Measurements from ENCODE around the gene SEC23IP.

SEC23IP gene

DNA sequence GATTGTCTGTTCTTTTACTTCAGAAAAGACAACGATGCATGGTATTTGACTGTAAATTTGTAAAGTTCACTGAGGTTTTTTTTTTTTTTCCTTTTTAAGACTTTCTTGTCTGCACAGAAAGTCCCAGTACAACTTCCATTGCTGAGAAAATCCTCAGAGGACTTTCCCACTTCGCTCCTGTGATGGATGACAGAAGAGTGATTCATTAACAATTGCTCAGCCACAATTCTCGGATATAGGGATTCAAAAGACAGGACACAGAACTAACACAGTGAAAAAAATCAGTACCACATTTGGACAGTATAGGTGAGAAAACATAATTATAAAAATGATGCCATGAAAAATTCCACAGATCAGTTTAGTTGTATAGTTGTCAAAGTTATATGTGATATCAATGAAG, 48.0 kb downstream of the SEC23IP start:
- Histone ChIP-seq H3K27ac (ENCODE audit: low read length) (no peak overlapping the region), H3K4me2 (ENCODE audit: low read depth, low read length) (no peak overlapping the region), H3K27me3 (replicated peaks; ENCODE audit: insufficient read depth, low read length) (no peaks in the 10 kb centered on the region), H3K36me3 (replicated peaks; ENCODE audit: insufficient read depth, low read length) (peaks cover 6% of the 10 kb centered on the region; the same call in 1 of the 2 replicates), H3K79me2 (ENCODE audit: low read length) (no peaks in the 10 kb centered on the region), H3F3A (ENCODE audit: insufficient read depth, low read length) (no peaks in the 10 kb centered on the region), H3K9me2 (replicated peaks; ENCODE audit: insufficient read depth, low read length) (no peaks in the 10 kb centered on the region), H3K9ac (ENCODE audit: low read length) (no peak overlapping the region), H3K4me1 (ENCODE audit: low read length) (0 out of 2 replicates have a peak, but pooled peaks cover 8% of the 10 kb centered on the region), H3K4me3 (ENCODE audit: low read length) (no peak overlapping the region), H4K20me1 (ENCODE audit: insufficient read depth, low read length) (no peaks in the 10 kb centered on the region), H2AFZ (ENCODE audit: low read length) (no peak overlapping the region), H3K9me3 (replicated peaks; ENCODE audit: insufficient read depth, low read length) (no peaks in the 10 kb centered on the region)
- no peak for DNase-seq
- TF ChIP-seq, protein P1, sequence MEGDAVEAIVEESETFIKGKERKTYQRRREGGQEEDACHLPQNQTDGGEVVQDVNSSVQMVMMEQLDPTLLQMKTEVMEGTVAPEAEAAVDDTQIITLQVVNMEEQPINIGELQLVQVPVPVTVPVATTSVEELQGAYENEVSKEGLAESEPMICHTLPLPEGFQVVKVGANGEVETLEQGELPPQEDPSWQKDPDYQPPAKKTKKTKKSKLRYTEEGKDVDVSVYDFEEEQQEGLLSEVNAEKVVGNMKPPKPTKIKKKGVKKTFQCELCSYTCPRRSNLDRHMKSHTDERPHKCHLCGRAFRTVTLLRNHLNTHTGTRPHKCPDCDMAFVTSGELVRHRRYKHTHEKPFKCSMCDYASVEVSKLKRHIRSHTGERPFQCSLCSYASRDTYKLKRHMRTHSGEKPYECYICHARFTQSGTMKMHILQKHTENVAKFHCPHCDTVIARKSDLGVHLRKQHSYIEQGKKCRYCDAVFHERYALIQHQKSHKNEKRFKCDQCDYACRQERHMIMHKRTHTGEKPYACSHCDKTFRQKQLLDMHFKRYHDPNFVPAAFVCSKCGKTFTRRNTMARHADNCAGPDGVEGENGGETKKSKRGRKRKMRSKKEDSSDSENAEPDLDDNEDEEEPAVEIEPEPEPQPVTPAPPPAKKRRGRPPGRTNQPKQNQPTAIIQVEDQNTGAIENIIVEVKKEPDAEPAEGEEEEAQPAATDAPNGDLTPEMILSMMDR (IDR thresholded peaks at IDR 0.05; ENCODE audit: low read length), result no peak
- TF ChIP-seq EZH2 (optimal IDR thresholded peaks at IDR 0.05; ENCODE audit: low read depth, low read length) (no peak), EZH2phosphoT487 (IDR thresholded peaks at IDR 0.05; ENCODE audit: low read length) (no peak)

DNA sequence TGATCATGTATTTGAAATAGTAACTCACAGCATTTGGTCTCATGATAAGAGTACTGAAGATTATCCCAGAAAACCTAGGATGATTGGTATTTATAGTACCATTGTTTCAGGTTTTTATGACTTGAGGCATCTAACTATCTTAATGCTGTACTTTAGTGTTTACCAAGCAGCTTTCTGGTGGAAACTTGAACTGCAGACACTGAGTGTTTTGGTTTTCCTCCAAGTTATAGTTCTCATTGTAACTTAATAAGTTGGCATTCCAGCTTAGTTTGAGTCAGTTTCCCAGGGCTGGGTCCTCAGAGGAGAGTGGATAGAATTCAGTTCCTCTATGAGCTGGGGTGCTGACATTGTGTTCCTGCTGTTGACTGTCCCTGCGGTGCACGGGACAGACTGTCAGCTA, 50.4 kb downstream of the SEC23IP start:
- Histone ChIP-seq H3K27me3 (replicated peaks; ENCODE audit: insufficient read depth, low read length) (no peaks in the 10 kb centered on the region), H3K4me2 (ENCODE audit: low read depth, low read length) (no peak overlapping the region), H3K36me3 (replicated peaks; ENCODE audit: insufficient read depth, low read length) (peaks cover 6% of the 10 kb centered on the region; the same call in 1 of the 2 replicates), H2AFZ (ENCODE audit: low read length) (no peak overlapping the region), H3K4me1 (ENCODE audit: low read length) (0 out of 2 replicates have a peak, but pooled peaks cover 4% of the 10 kb centered on the region), H3K79me2 (ENCODE audit: low read length) (no peaks in the 10 kb centered on the region), H3K9ac (ENCODE audit: low read length) (no peak overlapping the region), H3K9me2 (replicated peaks; ENCODE audit: insufficient read depth, low read length) (no peaks in the 10 kb centered on the region), H3F3A (ENCODE audit: insufficient read depth, low read length) (no peaks in the 10 kb centered on the region), H3K4me3 (ENCODE audit: low read length) (no peak overlapping the region), H4K20me1 (ENCODE audit: insufficient read depth, low read length) (no peaks in the 10 kb centered on the region), H3K27ac (ENCODE audit: low read length) (no peak overlapping the region), H3K9me3 (replicated peaks; ENCODE audit: insufficient read depth, low read length) (no peaks in the 10 kb centered on the region)
- TF ChIP-seq EZH2 (optimal IDR thresholded peaks at IDR 0.05; ENCODE audit: low read depth, low read length) (no peak), EZH2phosphoT487 (IDR thresholded peaks at IDR 0.05; ENCODE audit: low read length) (no peak)
- TF ChIP-seq, protein P1 (IDR thresholded peaks at IDR 0.05; ENCODE audit: low read length), result no peak
- no peak for DNase-seq

DNA sequence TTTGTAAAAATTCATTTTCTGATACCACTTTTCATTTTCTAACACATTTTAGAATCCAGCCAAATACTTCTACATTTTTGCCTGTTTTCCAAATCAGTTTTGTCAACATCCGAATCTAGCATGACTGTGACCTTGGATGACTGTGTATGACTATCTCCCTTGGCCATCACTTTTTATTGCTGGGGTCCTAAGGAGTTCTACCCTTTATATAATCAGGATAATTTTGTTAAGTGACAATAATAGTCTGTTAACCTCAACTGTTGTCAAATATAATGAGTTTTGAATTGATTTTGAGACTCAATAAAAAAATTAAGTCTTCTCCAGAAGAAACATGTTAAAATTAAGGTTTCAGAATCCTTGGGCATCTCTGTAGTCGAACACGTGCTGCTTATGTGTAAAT, 53.3 kb downstream of the SEC23IP start:
- peaks cover 6% of the 10 kb centered on the region; the same call in 1 of the 2 replicates for H3K36me3 ChIP-seq (replicated peaks; ENCODE audit: insufficient read depth, low read length)
- H3K27me3 ChIP-seq (replicated peaks; ENCODE audit: insufficient read depth, low read length), result no peaks in the 10 kb centered on the region
- no peak overlapping the region for H3K9ac ChIP-seq (ENCODE audit: low read length)
- H3F3A ChIP-seq (ENCODE audit: insufficient read depth, low read length), result no peaks in the 10 kb centered on the region
- TF ChIP-seq EZH2phosphoT487 (IDR thresholded peaks at IDR 0.05; ENCODE audit: low read length), result no peak
- TF ChIP-seq, protein P1 (IDR thresholded peaks at IDR 0.05; ENCODE audit: low read length), result no peak
- TF ChIP-seq EZH2 (optimal IDR thresholded peaks at IDR 0.05; ENCODE audit: low read depth, low read length), result no peak
- H4K20me1 ChIP-seq (ENCODE audit: insufficient read depth, low read length), result no peaks in the 10 kb centered on the region
- no peaks in the 10 kb centered on the region for H3K4me1 ChIP-seq (ENCODE audit: low read length)
- no peaks in the 10 kb centered on the region for H3K9me2 ChIP-seq (replicated peaks; ENCODE audit: insufficient read depth, low read length)
- H3K27ac ChIP-seq (ENCODE audit: low read length), result no peak overlapping the region
- no peak overlapping the region for H3K4me3 ChIP-seq (ENCODE audit: low read length)
- no peak overlapping the region for H3K4me2 ChIP-seq (ENCODE audit: low read depth, low read length)
- no peaks in the 10 kb centered on the region for H3K79me2 ChIP-seq (ENCODE audit: low read length)
- H3K9me3 ChIP-seq (replicated peaks; ENCODE audit: insufficient read depth, low read length), result no peaks in the 10 kb centered on the region
- H2AFZ ChIP-seq (ENCODE audit: low read length), result no peak overlapping the region
- DNase-seq, result no peak

All from MM.1S (cell line).